Esophagus muscularis mucosa (tissue), 4 donors: ENCODE measurements around the gene ICOSLG. TPM values are rescaled to one million over a fixed set of nuclear protein-coding genes. Genes with fewer than 3 reads are reported as not detected.

Experiments
- DNase-seq: peaks from one replicate; pipeline ENCODE4 v3.0.0-alpha.2; 2017; ENCODE audit errors: extremely low spot score
- H3K27ac ChIP-seq, 4 donors: fragments of 200-600 bp; sonication (generic); replicated peaks in 1 of 4; 1 replicate in 3 of 4; 2 replicates in 1 of 4; pipeline ENCODE4 v1.5.1; 2016 to 2019; ENCODE audit warnings: mild to moderate bottlenecking in 1 of 4
- H3K27me3 ChIP-seq, 4 donors: fragments of 200-600 bp; sonication (generic); one replicate each; pipeline versions ENCODE4 v1.5.1 to v1.6.0; 2016 to 2019
- H3K36me3 ChIP-seq, 4 donors: fragments of 200-600 bp; sonication (generic); one replicate each; pipeline ENCODE4 v1.5.1; 2016 to 2019
- H3K4me1 ChIP-seq, 4 donors: fragments of 200-600 bp; sonication (generic); one replicate each; pipeline ENCODE4 v1.5.1; 2016 to 2019
- H3K4me3 ChIP-seq, 4 donors: fragments of 200-600 bp; sonication (generic); 1 replicate in 2 of 4; 2 replicates in 2 of 4; pipeline ENCODE4 v1.5.1; 2016 to 2019; ENCODE audit warnings: mild to moderate bottlenecking in 4 of 4, moderate library complexity in 1 of 4
- H3K9me3 ChIP-seq, 4 donors: fragments of 200-600 bp; sonication (generic); 1 replicate in 3 of 4; 2 replicates in 1 of 4; pipeline ENCODE4 v1.5.1; 2016 to 2019
- EP300 ChIP-seq: sonication (generic); formaldehyde crosslinking; IDR thresholded peaks from one replicate; pipeline ENCODE4 v1.6.1; 2017; ENCODE audit warnings: antibody characterized with exemption
- POLR2A ChIP-seq: fragments of 450-650 bp; IDR thresholded peaks from one replicate; pipeline ENCODE4 v1.6.1; 2017; ENCODE audit warnings: antibody characterized with exemption, moderate library complexity, mild to moderate bottlenecking, low read depth
- POLR2AphosphoS5 ChIP-seq, 2 donors: sonication (generic); formaldehyde crosslinking; IDR thresholded peaks; one replicate each; pipeline ENCODE4 v1.6.1; 2017; ENCODE audit warnings: antibody characterized with exemption in 2 of 2
- WGBS: methylation state at CpG from one replicate; pipeline ENCODE4 v1.1.5; 2018; 5-methylcytosine and 5-hydroxymethylcytosine counted together
- intact Hi-C: fragments of 100-400 bp; cut with DNase I; formaldehyde crosslinking; loops from one replicate; pipeline ENCODE4 v1.15.1; 2023
- total RNA-seq, 4 donors: library from RNA; depleted of rRNA; stranded (reverse); fragments of >200 nt; gene quantifications; one replicate each; pipeline versions ENCODE4 v1.1.0 to v1.2.1, GENCODE V29; 2016
- TF ChIP-seq, protein P1 (sequence below), 3 experiments: fragments of 200-600 bp in 2 of 3; fragments of 450-650 bp in 1 of 3; sonication (generic) in 2 of 3; IDR thresholded peaks; one replicate each; pipeline ENCODE4 v1.5.1; 2017 to 2019; ENCODE audit warnings: antibody characterized with exemption in 3 of 3, mild to moderate bottlenecking in 2 of 3, moderate library complexity in 1 of 3

ICOSLG gene
- total RNA-seq, 4 donors from 2014 or later: 0.42 to 1.7 (median 0.95) TPM

DNA sequence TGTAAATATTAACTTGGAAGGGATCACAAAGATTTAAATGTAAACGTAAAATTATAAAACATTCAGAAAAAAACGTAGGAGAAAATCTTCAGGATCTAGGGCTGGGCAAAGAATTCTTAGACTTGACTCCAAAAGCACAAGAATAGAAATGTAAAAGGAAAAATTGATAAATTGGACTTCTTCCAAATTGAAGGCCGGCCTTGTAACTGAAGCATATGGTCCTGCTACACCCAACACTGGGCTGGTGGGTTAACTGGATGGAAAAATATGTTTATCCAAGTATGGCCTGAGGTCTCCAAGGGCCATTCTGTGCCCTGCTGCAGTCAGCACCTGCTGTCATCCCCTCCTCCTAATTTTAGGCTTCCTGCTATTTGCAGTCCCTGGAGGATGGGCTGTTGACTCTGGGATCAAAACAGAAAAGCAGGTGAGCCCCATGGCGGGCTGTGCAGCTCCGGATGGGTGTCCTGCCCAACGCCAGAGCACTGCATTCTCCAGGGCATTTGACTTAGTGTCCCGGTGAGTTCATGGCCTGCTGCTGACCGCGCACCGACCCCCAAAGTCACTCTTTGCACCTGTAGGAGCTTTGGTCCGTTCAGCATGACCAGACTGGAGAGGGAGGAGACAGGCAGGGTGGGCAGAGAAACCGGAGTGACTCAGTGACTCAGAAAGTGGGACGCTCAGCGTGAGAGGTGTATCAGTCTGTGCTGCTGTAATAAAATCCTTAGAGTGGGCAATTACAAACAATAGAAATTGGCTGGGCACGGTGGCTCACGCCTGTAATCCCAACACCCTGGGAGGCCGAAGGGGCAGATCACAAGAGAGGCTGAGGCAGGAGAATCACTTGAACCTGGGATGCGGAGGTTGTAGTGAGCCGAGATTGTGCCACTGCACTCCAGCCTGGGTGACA is 38.9 kb upstream of the ICOSLG start:
- Histone ChIP-seq H3K4me3 (no peak overlapping the region), H3K27me3 (peaks cover 0 to 12% (median 0%) of the 10 kb centered on the region in 4 donors), H3K9me3 (no peaks in the 10 kb centered on the region), H3K27ac (no peak overlapping the region), H3K36me3 (no peaks in the 10 kb centered on the region), H3K4me1 (no peaks in the 10 kb centered on the region)
- no peak for TF ChIP-seq POLR2A
- WGBS: 84% methylated on average over 18 of the region's 19 CpGs
- intact Hi-C loops: no loop called here
- no peak for DNase-seq

DNA sequence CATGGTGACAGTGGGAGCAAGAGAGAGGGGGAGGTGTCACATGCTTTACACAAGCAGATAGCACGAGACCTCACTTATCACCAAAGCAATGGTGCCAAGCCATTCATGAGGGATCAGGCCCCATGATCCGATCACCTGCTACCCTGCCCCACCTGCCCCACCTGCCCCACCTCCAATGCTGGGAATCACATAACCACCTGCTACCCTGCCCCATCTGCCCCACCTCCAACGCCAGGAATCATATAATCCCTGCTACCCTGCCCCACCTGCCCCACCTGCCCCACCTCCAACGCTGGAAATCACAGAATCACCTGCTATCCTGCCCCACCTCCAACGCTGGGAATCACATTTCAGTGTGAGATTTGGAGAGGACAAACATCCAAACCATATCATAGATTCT is 34.3 kb upstream of the ICOSLG start:
- Histone ChIP-seq H3K9me3 (no peaks in the 10 kb centered on the region), H3K36me3 (no peaks in the 10 kb centered on the region), H3K27me3 (peaks cover 0 to 32% (median 0%) of the 10 kb centered on the region in 4 donors), H3K4me1 (no peaks in the 10 kb centered on the region), H3K27ac (no peak overlapping the region), H3K4me3 (no peak overlapping the region)
- intact Hi-C loops: no loop called here
- 78% methylated on average over 5 of the region's 5 CpGs for WGBS
- no peak for TF ChIP-seq POLR2A
- TF ChIP-seq EP300: no peak
- TF ChIP-seq, protein P1, sequence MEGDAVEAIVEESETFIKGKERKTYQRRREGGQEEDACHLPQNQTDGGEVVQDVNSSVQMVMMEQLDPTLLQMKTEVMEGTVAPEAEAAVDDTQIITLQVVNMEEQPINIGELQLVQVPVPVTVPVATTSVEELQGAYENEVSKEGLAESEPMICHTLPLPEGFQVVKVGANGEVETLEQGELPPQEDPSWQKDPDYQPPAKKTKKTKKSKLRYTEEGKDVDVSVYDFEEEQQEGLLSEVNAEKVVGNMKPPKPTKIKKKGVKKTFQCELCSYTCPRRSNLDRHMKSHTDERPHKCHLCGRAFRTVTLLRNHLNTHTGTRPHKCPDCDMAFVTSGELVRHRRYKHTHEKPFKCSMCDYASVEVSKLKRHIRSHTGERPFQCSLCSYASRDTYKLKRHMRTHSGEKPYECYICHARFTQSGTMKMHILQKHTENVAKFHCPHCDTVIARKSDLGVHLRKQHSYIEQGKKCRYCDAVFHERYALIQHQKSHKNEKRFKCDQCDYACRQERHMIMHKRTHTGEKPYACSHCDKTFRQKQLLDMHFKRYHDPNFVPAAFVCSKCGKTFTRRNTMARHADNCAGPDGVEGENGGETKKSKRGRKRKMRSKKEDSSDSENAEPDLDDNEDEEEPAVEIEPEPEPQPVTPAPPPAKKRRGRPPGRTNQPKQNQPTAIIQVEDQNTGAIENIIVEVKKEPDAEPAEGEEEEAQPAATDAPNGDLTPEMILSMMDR (IDR thresholded peaks at IDR 0.05): no peak
- no peak for TF ChIP-seq POLR2AphosphoS5 (IDR thresholded peaks at IDR 0.05)
- DNase-seq: no peak

DNA sequence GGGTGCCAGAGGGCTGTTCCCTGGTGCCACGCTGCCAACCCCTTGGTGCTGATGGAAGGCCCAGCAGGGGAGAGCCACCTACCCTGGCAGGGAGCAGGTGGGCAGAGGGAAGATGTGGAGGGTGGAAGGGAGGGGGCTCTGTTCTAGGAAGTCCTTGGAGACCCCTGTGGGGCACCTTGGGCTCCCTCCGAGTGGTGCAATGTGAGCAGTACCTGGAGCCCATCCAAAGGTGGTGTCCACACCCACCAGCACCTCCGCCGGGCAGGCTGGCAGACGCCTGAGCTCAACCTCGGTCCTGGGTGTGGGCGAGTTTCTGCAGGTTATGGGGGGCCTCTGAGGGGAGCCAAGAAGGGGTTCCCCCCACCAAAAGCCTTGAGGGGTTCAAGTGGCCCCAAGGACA is 32.3 kb upstream of the ICOSLG start:
- Histone ChIP-seq H3K4me1 (no peaks in the 10 kb centered on the region), H3K36me3 (no peaks in the 10 kb centered on the region), H3K4me3 (no peak overlapping the region), H3K9me3 (no peaks in the 10 kb centered on the region), H3K27ac (no peak overlapping the region), H3K27me3 (peaks cover 0 to 32% (median 0%) of the 10 kb centered on the region in 4 donors)
- intact Hi-C loops: no loop called here
- WGBS: 85% methylated on average over 7 of the region's 7 CpGs
- TF ChIP-seq EP300 (no peak), POLR2AphosphoS5 (IDR thresholded peaks at IDR 0.05) (no peak), POLR2A (no peak)
- TF ChIP-seq, protein P1 (IDR thresholded peaks at IDR 0.05): no peak
- no peak for DNase-seq

DNA sequence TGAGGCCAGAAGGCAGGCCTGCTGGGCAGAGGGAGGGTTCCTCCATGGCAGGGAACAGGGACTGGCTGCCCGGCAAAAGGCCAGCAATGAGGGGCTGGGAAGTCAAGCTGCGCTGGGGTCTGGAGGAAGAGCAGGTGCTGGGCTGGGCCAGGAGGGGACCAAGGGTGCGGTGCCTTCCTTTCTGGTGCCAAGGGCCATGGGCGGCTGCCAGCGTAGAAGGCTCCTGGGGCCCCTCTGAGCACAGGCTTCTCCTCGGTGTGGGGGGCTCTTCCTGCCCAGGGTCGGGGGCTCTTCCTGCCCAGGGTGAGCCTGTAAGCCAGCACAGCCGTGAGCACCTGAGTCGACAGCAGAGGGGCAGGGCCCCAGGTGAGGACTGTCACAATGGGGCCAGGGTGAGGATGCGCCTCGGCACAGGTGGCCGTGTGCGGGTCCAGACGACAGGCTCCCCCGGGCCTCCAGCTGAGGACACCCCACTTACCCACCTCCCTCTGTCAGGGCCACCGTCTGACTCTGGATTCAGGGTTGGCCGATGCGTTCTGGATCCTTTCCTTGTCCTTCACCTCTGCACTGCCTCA is 31.6 kb upstream of the ICOSLG start:
- H3K36me3 ChIP-seq: no peaks in the 10 kb centered on the region
- H3K4me1 ChIP-seq: no peaks in the 10 kb centered on the region
- H3K4me3 ChIP-seq: no peak overlapping the region
- H3K27ac ChIP-seq: no peak overlapping the region
- intact Hi-C loops: no loop called here
- 92% methylated on average over 13 of the region's 18 CpGs for WGBS
- H3K27me3 ChIP-seq: peaks cover 0 to 32% (median 0%) of the 10 kb centered on the region in 4 donors
- no peak for DNase-seq
- no peak for TF ChIP-seq EP300
- TF ChIP-seq POLR2A: no peak
- TF ChIP-seq, protein P1 (IDR thresholded peaks at IDR 0.05): no peak
- no peak for TF ChIP-seq POLR2AphosphoS5 (IDR thresholded peaks at IDR 0.05)
- H3K9me3 ChIP-seq: no peaks in the 10 kb centered on the region

DNA sequence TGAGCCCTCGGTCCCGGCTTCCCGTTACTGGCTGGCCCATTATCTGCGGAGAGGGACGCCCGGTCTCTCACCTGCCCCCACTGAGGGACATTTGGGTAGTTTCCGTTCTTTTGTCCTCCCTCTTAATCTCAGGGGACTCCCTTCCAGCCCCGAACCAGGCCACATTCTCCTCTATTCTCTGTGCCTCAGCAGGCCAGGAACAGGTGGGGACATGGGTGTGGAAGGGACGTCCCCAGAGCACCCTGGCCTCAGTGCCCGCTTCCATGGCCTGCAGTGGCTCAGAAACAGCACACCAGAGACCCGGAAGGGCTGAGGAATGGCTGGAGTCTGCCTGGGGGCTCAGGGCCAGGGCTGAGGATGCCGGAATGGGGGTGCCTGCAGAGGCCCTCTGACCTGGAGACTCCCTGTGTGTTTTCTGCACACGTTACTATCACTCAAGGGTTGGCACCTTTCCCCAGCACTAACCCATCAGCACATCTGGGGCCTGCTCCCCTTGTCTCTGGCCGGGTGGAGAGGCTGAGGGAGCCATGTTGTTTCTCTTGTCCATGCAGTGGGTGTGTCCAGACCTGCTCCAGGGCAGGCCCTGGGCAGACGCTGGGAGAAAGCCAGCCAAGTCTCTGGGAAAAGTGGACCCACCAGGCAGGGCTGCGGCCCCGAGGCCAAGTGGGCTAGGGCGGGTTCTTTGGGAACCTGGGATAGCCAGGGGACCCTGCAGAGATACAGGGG is 31.0 kb upstream of the ICOSLG start:
- no peak overlapping the region for H3K27ac ChIP-seq
- intact Hi-C loops: no loop called here
- no peaks in the 10 kb centered on the region for H3K36me3 ChIP-seq
- DNase-seq: no peak
- H3K4me1 ChIP-seq: no peaks in the 10 kb centered on the region
- peaks cover 0 to 32% (median 0%) of the 10 kb centered on the region in 4 donors for H3K27me3 ChIP-seq
- H3K9me3 ChIP-seq: no peaks in the 10 kb centered on the region
- TF ChIP-seq EP300 (no peak), POLR2AphosphoS5 (IDR thresholded peaks at IDR 0.05) (no peak), POLR2A (no peak)
- TF ChIP-seq, protein P1 (IDR thresholded peaks at IDR 0.05): no peak
- WGBS: 86% methylated on average over 17 of the region's 18 CpGs
- H3K4me3 ChIP-seq: no peak overlapping the region
